CD4-positive, alpha-beta T cell (primary cell): Measurements from ENCODE around the gene LDAH. TPM values are rescaled to one million over a fixed set of nuclear protein-coding genes. Genes with fewer than 3 reads are reported as not detected.

Source experiments
- ATAC-seq: fragments of 200-7000 bp; cut with Tn5 transposase; one replicate; pipeline ENCODE4 v1.10.0; 2022; ENCODE audit warnings: mild to moderate bottlenecking; ENCODE audit not compliant: poor library complexity
- CTCF ChIA-PET: fragments of 350-600 bp; sonication (Branson Sonifier 250); formaldehyde crosslinking; loops from one replicate; lab custom pipeline; 2021; ENCODE audit warnings: antibody characterized with exemption, inconsistent platforms; lab: Charles Lee
- POLR2A ChIA-PET: fragments of 350-600 bp; sonication (Branson Sonifier 250); formaldehyde crosslinking; loops from one replicate; lab custom pipeline; 2021; ENCODE audit warnings: antibody characterized with exemption, inconsistent platforms; lab: Charles Lee
- DNase-seq, 14 experiments: peaks; one replicate each; pipeline ENCODE4 v3.0.0-alpha.2; 2013 to 2020; ENCODE audit warnings: mixed read lengths in 2 of 14
- H3K27ac ChIP-seq, 2 donors: one replicate each; pipeline versions ENCODE4 v1.5.1 to v1.7.0; 2013; ENCODE audit warnings: low read length in 2 of 2, low read depth in 1 of 2, mild to moderate bottlenecking in 1 of 2
- H3K27me3 ChIP-seq, 2 experiments: 1 replicate in 1 of 2; 2 replicates in 1 of 2; pipeline versions ENCODE4 v1.6.1 to v1.7.0; 2013; ENCODE audit warnings: low read length in 2 of 2, control low read depth in 1 of 2, mild to moderate bottlenecking in 1 of 2, moderate library complexity in 1 of 2; ENCODE audit not compliant: insufficient read depth in 2 of 2, control insufficient read depth in 1 of 2
- H3K36me3 ChIP-seq: one replicate; pipeline ENCODE4 v1.6.1; 2013; ENCODE audit warnings: low read length, control low read depth; ENCODE audit not compliant: insufficient read depth
- H3K4me1 ChIP-seq: one replicate; pipeline ENCODE4 v1.6.1; 2013; ENCODE audit warnings: low read length, control low read depth; ENCODE audit not compliant: insufficient read depth
- H3K4me3 ChIP-seq: one replicate; pipeline ENCODE4 v1.5.1; 2013; ENCODE audit warnings: mild to moderate bottlenecking, low read length, moderate library complexity
- H3K9me3 ChIP-seq, 2 experiments: 1 replicate in 1 of 2; 2 replicates in 1 of 2; pipeline versions ENCODE4 v1.6.1 to v1.7.0; 2013; ENCODE audit warnings: low read length in 2 of 2, mild to moderate bottlenecking in 2 of 2, control low read depth in 1 of 2, moderate library complexity in 1 of 2; ENCODE audit not compliant: control insufficient read depth in 1 of 2, insufficient read depth in 1 of 2
- H3K27ac Mint-ChIP-seq: one replicate; pipeline ENCODE4 v1.8.0; 2020; ENCODE audit warnings: mixed read lengths
- H3K27me3 Mint-ChIP-seq: one replicate; pipeline ENCODE4 v1.8.0; 2021; ENCODE audit warnings: mixed read lengths
- H3K36me3 Mint-ChIP-seq: one replicate; pipeline ENCODE4 v1.8.0; 2021; ENCODE audit warnings: low read depth, mixed read lengths
- H3K4me1 Mint-ChIP-seq: one replicate; pipeline ENCODE4 v1.8.0; 2021; ENCODE audit warnings: low read depth, mixed read lengths
- H3K4me3 Mint-ChIP-seq: one replicate; pipeline ENCODE4 v1.8.0; 2020; ENCODE audit warnings: mild to moderate bottlenecking, mixed read lengths
- H3K9me3 Mint-ChIP-seq: one replicate; pipeline ENCODE4 v1.8.0; 2020; ENCODE audit warnings: mixed read lengths
- CTCF ChIP-seq: fragments of 200-600 bp; IDR thresholded peaks from one replicate; pipeline ENCODE4 v1.8.0; 2022; ENCODE audit warnings: antibody characterized with exemption, mild to moderate bottlenecking
- intact Hi-C, 2 experiments: fragments of 100-400 bp; cut with DNase I in 1 of 2; cut with micrococcal nuclease in 1 of 2; formaldehyde crosslinking; loops; one replicate each; pipeline versions ENCODE4 v1.15.1 to v1.9.0; 2023 to 2025; cut with DNase I, micrococcal nuclease
- total RNA-seq, 174 experiments: library from RNA in 2 of 174; stranded (reverse) in 2 of 174; gene quantifications; one replicate each; pipeline ENCODE4 v1.2.3 and lab custom pipeline; 2021 to 2026

Gene LDAH
- total RNA-seq, 2 experiments from 2014 or later, result 6.5 to 7.2 TPM

DNA sequence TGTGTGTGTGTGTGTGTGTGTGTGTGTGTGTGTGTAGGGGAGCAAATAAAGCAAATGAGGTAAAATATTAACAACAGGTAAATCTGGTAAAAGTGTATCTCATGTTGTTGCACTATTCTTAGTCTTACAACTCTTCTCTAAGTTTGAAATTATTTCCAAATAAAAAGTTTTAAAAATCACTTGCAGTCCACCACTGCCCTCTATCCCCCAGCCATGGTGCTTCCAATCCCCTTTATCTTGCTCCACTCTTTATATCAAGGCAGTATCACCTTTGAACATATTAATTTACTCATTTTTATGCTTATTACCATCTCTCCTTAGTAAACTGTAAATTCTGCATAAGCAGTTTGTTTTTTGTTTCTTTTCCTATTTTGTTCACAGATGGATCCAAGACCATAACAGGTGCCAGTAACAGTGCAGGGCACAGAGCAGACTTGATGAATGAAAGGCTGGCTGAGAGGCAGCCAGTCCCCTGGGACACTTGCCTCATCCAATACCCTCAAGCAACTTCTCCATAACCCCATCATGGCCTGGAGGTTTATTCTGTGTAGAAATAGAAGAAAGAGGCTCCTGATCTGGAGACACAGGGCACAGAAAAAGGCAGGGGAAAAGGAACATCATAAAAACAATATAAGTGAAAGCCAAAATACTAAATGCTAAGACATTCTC, 67.6 kb downstream of the LDAH start:
- Mint-ChIP-seq H3K4me3 (no peak overlapping the region), H3K36me3 (peaks cover 69% of the 10 kb centered on the region), H3K9me3 (peaks cover 3% of the 10 kb centered on the region), H3K4me1 (peaks cover 1% of the 10 kb centered on the region), H3K27ac (no peak overlapping the region), H3K27me3 (no peaks in the 10 kb centered on the region)
- ChIA-PET CTCF (interaction anchor here (0.6 kb wide), 1 partner anchor 48 kb away, joined by 3 read pairs; no protein-coding TSS in a partner anchor), POLR2A (no interaction called here)
- no peak for TF ChIP-seq CTCF
- intact Hi-C loops, result no loop called here
- no peak overlapping the region for H3K4me3 ChIP-seq
- H3K9me3 ChIP-seq, result no peaks in the 10 kb centered on the region
- no peaks in the 10 kb centered on the region for H3K4me1 ChIP-seq
- no peak for DNase-seq
- ATAC-seq, result no peak
- H3K36me3 ChIP-seq, result peaks cover 5% of the 10 kb centered on the region
- no peak overlapping the region for H3K27ac ChIP-seq
- no peaks in the 10 kb centered on the region for H3K27me3 ChIP-seq

- H3K4me1 ChIP-seq, result no peaks in the 10 kb centered on the region
- H3K9me3 Mint-ChIP-seq, result peaks cover 3% of the 10 kb centered on the region
- no peak for DNase-seq
- peaks cover 5% of the 10 kb centered on the region for H3K36me3 ChIP-seq
- no peaks in the 10 kb centered on the region for H3K27me3 Mint-ChIP-seq
- no peak overlapping the region for H3K27ac ChIP-seq
- no peak overlapping the region for H3K27ac Mint-ChIP-seq
- ChIA-PET POLR2A (no interaction called here), CTCF (no interaction called here)
- TF ChIP-seq CTCF, result no peak
- no peaks in the 10 kb centered on the region for H3K4me1 Mint-ChIP-seq
- peaks cover 57% of the 10 kb centered on the region for H3K36me3 Mint-ChIP-seq
- no peak overlapping the region for H3K4me3 ChIP-seq
- H3K4me3 Mint-ChIP-seq, result no peak overlapping the region
- H3K27me3 ChIP-seq, result no peaks in the 10 kb centered on the region
- intact Hi-C loops, result no loop called here
- ATAC-seq, result no peak
- H3K9me3 ChIP-seq, result no peaks in the 10 kb centered on the region
Measured at GRCh38 chr2:20752293-20752692, 70.6 kb downstream of the LDAH start.

DNA sequence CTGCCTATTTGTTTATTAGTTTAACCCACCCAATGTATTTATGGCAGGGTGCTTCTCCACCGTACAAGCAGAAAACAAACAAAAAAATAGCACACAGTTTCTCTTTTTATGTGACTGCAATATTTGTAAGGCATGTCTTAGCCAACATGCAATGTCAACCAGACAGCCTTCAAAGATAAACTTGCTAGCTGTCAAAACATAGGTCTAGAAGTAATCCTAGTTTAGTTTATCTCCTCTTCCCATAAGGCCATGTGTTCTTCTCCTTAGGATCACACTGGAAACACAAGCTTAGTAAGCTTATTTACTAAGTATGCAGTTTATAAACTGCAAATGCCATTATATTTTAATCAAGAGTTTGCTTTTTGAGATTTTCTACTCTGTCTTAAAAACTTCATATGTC, 75.6 kb downstream of the LDAH start:
- Histone ChIP-seq H3K27ac (no peak overlapping the region), H3K36me3 (no peaks in the 10 kb centered on the region), H3K4me1 (no peaks in the 10 kb centered on the region), H3K27me3 (no peaks in the 10 kb centered on the region), H3K9me3 (no peaks in the 10 kb centered on the region), H3K4me3 (no peak overlapping the region)
- Mint-ChIP-seq H3K36me3 (peaks cover 49% of the 10 kb centered on the region), H3K27me3 (no peaks in the 10 kb centered on the region), H3K4me1 (no peaks in the 10 kb centered on the region), H3K9me3 (no peaks in the 10 kb centered on the region), H3K27ac (no peak overlapping the region), H3K4me3 (no peak overlapping the region)
- no peak for ATAC-seq
- intact Hi-C loops, result no loop called here
- no peak for DNase-seq
- ChIA-PET POLR2A (no interaction called here), CTCF (no interaction called here)
- no peak for TF ChIP-seq CTCF
